BJ (cell line): ENCODE results near the gene PCDH1. TPM values are rescaled to one million over a fixed set of nuclear protein-coding genes. Genes with fewer than 3 reads are reported as not detected.

ENCODE experiments used
- CTCF ChIA-PET: fragments of 350-600 bp; formaldehyde crosslinking; extraction: SDS; loops from one replicate; lab custom pipeline; 2021; ENCODE audit warnings: antibody characterized with exemption, inconsistent platforms; lab: Yijun Ruan, JAX
- POLR2A ChIA-PET: fragments of 300-600 bp; sonication (Branson Sonifier 250); formaldehyde crosslinking; extraction: SDS; loops from one replicate; lab custom pipeline; 2021; ENCODE audit warnings: antibody characterized with exemption; lab: Charles Lee
- DNase-seq: peaks from one replicate; pipeline ENCODE4 v3.0.0-alpha.2; 2011; ENCODE audit warnings: low read depth
- H3K27me3 ChIP-seq: 2 replicates; pipeline ENCODE4 v1.6.0; 2011; ENCODE audit warnings: low read length; ENCODE audit not compliant: control insufficient read depth, insufficient read depth
- H3K36me3 ChIP-seq: 2 replicates; pipeline ENCODE4 v1.5.1; 2011; ENCODE audit warnings: low read length; ENCODE audit not compliant: control insufficient read depth, insufficient read depth
- H3K4me3 ChIP-seq: 2 replicates; pipeline ENCODE4 v1.5.1; 2011; ENCODE audit warnings: low read depth, mild to moderate bottlenecking, control low read depth, low read length
- polyA plus RNA-seq: library from polyadenylated mRNA; depleted of rRNA; stranded (reverse); fragments of >200 nt; gene quantifications from 2 replicates; pipeline ENCODE4 v1.2.3, GENCODE V29; 2011
- TF ChIP-seq, protein P1 (sequence below): IDR thresholded peaks from 2 replicates; pipeline ENCODE4 v1.5.1; 2011; ENCODE audit warnings: low read depth, mild to moderate bottlenecking, control low read depth, inconsistent platforms, low read length, moderate library complexity; ENCODE audit not compliant: insufficient read depth

PCDH1 gene
- polyA plus RNA-seq, 1 experiment = 2.1 TPM

DNA sequence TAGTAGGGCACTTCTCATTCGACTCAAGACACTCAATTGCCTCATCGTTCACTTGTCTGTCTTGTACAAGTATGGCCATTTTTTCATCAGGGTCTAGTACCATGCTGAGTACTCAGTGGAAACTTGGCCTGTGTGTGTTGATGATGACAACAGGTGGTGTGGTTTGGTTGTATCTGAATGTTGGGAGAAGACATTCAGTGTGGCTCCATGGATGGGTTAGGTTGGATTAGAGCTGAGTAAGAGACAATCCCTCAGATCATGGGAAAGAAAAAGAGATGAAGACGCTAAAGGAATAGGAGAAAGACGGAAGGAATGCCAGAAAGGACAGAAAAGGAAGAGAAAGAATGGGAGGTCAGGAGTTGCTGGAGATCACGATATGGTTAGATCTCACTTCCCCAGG lies 17.0 kb downstream of the PCDH1 start:
- CTCF ChIA-PET = no interaction called here
- TF ChIP-seq, protein P1, sequence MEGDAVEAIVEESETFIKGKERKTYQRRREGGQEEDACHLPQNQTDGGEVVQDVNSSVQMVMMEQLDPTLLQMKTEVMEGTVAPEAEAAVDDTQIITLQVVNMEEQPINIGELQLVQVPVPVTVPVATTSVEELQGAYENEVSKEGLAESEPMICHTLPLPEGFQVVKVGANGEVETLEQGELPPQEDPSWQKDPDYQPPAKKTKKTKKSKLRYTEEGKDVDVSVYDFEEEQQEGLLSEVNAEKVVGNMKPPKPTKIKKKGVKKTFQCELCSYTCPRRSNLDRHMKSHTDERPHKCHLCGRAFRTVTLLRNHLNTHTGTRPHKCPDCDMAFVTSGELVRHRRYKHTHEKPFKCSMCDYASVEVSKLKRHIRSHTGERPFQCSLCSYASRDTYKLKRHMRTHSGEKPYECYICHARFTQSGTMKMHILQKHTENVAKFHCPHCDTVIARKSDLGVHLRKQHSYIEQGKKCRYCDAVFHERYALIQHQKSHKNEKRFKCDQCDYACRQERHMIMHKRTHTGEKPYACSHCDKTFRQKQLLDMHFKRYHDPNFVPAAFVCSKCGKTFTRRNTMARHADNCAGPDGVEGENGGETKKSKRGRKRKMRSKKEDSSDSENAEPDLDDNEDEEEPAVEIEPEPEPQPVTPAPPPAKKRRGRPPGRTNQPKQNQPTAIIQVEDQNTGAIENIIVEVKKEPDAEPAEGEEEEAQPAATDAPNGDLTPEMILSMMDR = no peak
- H3K36me3 ChIP-seq = no peaks in the 10 kb centered on the region
- H3K4me3 ChIP-seq = no peak overlapping the region
- POLR2A ChIA-PET = no interaction called here
- DNase-seq = no peak
- H3K27me3 ChIP-seq = peaks cover 7% of the 10 kb centered on the region; the same call in 1 of the 2 replicates

DNA sequence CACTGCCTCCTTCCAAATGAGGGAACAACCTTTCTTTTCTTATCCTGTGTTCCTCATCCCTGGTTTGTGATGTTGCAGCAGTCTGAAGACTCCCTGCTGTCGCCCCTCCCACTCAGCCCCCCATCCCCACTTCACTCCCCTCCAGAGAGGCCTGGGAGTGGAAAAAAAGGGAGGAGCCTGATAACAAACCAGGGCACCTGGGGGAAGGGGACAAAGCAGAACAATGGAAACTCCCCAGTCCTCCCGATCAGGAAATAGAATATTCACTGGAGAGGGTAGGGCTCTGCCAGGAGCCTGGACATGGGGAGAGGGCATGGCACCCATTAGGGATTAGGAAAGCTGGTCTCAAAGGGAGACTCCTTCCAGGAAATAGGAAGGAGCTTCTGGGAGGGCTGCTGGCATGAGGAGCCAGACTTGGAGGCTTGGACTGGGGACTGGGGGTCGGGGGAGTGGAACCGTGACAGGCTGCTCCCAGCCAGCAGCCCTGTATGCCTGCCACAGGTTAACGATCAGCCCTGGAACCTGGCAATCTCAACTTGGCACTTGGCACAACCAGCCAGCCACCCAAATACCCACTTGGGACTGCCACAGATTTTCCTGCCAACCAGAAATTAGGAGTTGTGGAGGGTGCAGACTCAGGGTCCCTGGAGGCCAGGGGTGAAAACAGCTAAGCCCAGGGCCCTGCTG lies 20.0 kb downstream of the PCDH1 start:
- CTCF ChIA-PET = interaction anchor here (1.0 to 1.6 kb wide), 4 partner anchors 21 to 103 kb away, joined by 3 to 4 read pairs (median 4); no protein-coding TSS in a partner anchor
- TF ChIP-seq, protein P1 = no peak
- H3K4me3 ChIP-seq = no peak overlapping the region
- POLR2A ChIA-PET = no interaction called here
- DNase-seq = no peak
- H3K36me3 ChIP-seq = no peaks in the 10 kb centered on the region
- peaks cover 5% of the 10 kb centered on the region for H3K27me3 ChIP-seq

DNA sequence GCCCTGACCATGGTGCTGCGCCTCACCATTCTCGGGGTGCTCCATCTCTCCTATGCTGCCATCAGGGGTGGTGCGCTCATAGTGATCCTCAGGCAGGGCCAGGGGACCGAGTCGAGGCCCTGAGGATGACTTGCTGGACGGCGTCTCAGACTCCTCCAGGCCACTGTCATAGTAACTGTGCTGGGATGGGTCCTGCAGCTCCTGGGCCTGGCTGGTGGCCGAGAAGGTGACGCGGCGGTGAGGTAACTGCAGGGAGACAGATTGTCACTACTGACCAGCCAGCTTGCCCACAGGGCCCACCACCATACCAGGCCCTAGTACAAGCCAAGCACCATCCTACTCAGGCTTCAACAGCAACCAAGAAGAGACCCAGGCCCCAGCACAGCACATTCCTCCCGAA lies 21.0 kb downstream of the PCDH1 start:
- TF ChIP-seq, protein P1 = no peak
- H3K27me3 ChIP-seq = peaks cover 5% of the 10 kb centered on the region
- ChIA-PET POLR2A (no interaction called here), CTCF (no interaction called here)
- H3K36me3 ChIP-seq = no peaks in the 10 kb centered on the region
- no peak overlapping the region for H3K4me3 ChIP-seq
- DNase-seq = no peak

DNA sequence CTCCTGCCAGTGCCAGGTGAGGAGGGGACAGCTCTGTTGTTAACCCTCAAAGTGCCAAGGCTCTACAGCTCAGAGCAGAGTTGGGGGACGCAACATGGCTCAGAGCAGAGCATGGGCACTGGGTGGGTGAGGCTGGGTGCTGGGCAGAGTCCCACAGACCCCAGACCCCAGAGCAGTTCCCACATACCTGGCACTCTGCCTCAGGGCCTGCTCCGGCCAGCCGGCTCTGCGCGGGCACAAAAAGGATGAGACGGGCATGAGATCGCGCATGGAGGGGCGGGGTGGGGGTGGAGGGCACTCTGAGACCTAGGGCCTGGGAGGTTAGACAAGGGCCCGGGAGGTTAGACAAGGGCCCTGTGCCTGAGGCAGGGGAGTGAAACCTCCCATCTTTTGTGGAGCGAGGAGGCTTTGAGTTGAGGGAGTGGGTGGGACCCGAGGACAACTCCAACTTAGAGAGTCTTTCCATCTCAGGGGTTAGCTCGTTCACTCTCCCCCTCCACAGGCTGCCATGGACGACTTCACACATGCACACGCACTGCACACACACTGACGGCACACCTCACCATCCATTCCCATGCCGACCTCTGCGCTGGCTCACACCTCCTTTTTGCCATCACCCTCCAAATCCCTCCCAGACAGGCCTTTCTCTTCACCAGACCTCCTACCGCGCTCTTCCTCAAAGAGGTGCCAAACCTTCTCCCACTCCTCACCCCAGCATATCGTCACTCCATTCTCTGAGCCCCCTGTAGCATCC lies 22.0 kb downstream of the PCDH1 start:
- no peak overlapping the region for H3K4me3 ChIP-seq
- POLR2A ChIA-PET = no interaction called here
- CTCF ChIA-PET = no interaction called here
- TF ChIP-seq, protein P1 = no peak
- no peaks in the 10 kb centered on the region for H3K36me3 ChIP-seq
- H3K27me3 ChIP-seq = peaks cover 4% of the 10 kb centered on the region
- no peak for DNase-seq

DNA sequence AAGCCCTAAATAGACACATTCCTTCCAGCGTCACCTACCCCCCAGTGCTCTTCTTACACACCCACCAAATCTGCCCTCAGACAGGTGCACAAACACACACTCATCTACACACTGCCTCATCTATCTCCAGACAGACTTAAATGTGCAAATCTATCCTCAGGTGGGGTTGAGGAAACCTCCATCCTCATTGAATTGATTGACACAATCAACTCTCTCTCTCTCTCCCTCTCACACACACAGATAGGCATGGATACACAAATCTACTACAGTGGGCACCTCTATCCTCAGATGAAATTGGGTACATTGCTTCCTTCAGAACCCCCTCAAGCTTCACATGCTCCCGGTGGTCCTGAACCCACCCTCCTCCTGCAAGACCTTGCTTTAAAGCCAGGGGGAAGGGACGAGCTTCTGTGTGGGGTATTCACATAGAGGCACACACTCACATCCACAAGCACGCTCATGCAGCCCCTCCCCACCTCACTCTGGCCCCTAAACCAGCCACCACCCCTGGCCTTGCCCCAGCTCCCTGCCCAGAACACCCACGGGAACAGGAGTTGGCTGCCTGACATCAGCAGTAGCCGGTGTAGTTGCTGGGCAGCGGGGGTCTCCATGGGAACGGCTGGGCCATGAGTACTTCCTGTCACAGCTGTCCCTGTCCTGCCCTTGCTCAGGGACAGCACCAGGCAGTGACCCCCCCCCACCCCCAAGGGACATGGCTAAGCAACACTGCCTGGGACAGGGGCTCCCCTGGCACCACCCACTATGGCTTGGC lies 22.8 kb downstream of the PCDH1 start:
- Histone ChIP-seq H3K36me3 (no peaks in the 10 kb centered on the region), H3K4me3 (no peak overlapping the region), H3K27me3 (peaks cover 3% of the 10 kb centered on the region)
- ChIA-PET POLR2A (no interaction called here), CTCF (no interaction called here)
- DNase-seq = no peak
- TF ChIP-seq, protein P1 = no peak
